Large intestine (tissue), 3 donors: ENCODE measurements around the gene ARMH1. TPM values are rescaled to one million over a fixed set of nuclear protein-coding genes. Genes with fewer than 3 reads are reported as not detected.

Experiments
- DNase-seq, 2 donors: peaks; one replicate each; pipeline versions ENCODE4 v3.0.0 to v3.0.0-alpha.2; 2013
- H3K27ac ChIP-seq: one replicate; pipeline ENCODE4 v1.5.1; 2013; ENCODE audit warnings: low read length
- H3K27me3 ChIP-seq: 2 replicates; pipeline ENCODE4 v1.6.1; 2013; ENCODE audit warnings: low read length; ENCODE audit not compliant: control insufficient read depth, insufficient read depth
- H3K36me3 ChIP-seq: 2 replicates; pipeline ENCODE4 v1.6.1; 2013; ENCODE audit warnings: low read length; ENCODE audit not compliant: control insufficient read depth, insufficient read depth
- H3K4me1 ChIP-seq: one replicate; pipeline ENCODE4 v1.6.1; 2013; ENCODE audit warnings: low read length; ENCODE audit not compliant: control insufficient read depth, insufficient read depth
- H3K4me3 ChIP-seq: one replicate; pipeline ENCODE4 v1.5.1; 2013; ENCODE audit warnings: low read length
- H3K9me3 ChIP-seq: one replicate; pipeline ENCODE4 v1.6.1; 2013; ENCODE audit warnings: mild to moderate bottlenecking, low read depth, low read length, moderate library complexity; ENCODE audit not compliant: control insufficient read depth
- WGBS: methylation state at CpG from one replicate; pipeline ENCODE4 v1.1.5; 2013; ENCODE audit warnings: low lambda C conversion rate; ENCODE audit not compliant: insufficient coverage; 5-methylcytosine and 5-hydroxymethylcytosine counted together
- polyA plus RNA-seq: library from polyadenylated mRNA; unstranded; fragments of 120-200 nt; gene quantifications from one replicate; pipeline ENCODE4 v1.2.1, GENCODE V29; 2013

The ARMH1 gene
- polyA plus RNA-seq, 1 donor, result 2.8 TPM

DNA sequence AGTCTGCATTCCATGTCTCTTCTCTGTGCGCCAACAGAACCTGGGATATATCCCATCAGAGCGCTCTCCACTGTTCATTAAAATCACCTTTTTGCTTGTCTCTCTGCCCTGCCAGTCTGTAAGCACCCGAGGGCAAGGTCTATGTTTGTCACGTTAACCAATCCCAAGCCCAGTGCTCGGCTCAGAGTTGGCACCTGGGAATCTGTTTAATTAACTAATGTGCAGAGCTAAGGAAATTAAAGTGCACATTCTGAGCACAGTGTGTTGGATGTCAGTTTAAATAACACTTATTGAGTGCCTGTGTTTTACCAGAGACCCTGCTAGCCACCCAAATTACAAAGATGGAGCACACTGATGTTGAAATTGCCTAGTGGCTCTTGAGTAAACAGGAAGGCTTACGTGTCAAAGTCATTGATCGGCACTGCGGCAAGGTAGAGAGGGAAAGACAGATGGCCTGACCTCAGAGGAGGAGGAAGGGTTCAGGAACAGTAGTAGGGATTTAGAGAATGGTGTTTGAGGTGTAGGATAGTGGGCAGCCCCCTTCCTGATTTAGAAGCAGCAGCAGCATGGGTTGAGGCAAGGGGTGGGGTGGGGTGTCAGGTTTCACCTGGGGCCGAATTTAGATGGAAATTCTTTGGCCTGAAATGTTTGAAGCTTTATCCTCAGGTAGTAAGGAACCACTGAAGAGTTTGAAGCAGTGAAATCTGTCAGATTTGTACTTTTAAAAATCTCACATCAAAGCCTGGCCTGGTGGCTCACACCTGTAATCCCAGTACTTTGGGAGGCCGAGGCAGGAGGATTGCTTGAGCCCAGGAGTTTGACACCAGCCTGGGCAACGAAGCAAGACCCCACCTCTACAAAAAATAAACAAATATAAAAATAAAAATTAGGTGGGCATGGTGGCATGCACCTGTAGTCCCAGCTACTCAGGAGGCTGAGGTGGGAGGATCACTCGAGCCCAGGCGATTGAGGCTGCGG lies 7.7 kb downstream of the ARMH1 start:
- no peak overlapping the region for H3K4me3 ChIP-seq
- H3K27ac ChIP-seq, result no peak overlapping the region
- WGBS, result 46% methylated on average over 5 of the region's 14 CpGs
- H3K27me3 ChIP-seq, result no peaks in the 10 kb centered on the region
- H3K9me3 ChIP-seq, result no peaks in the 10 kb centered on the region
- peak in 1 of 2 donors; percentile 37 for DNase-seq
- no peaks in the 10 kb centered on the region for H3K36me3 ChIP-seq
- H3K4me1 ChIP-seq, result peaks cover 5% of the 10 kb centered on the region

DNA sequence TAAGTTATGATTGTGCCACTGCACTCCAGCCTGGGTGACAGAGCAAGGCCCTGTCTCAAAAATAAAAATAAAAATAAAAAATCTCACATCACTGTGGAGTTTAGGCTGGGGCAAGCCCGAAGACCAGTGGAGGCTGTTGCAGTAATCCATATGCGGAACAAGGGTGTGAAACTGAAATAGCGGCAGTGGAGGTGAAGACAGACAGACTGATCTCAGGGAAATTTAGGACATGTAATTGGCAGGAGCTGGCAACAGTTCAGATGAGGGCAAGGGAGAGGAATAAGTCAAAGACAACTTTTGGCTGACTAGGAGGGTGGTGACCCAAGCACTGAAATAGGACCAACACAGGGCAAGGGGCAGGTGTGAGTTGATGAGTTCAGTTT lies 8.4 kb downstream of the ARMH1 start:
- DNase-seq, result no peak

DNA sequence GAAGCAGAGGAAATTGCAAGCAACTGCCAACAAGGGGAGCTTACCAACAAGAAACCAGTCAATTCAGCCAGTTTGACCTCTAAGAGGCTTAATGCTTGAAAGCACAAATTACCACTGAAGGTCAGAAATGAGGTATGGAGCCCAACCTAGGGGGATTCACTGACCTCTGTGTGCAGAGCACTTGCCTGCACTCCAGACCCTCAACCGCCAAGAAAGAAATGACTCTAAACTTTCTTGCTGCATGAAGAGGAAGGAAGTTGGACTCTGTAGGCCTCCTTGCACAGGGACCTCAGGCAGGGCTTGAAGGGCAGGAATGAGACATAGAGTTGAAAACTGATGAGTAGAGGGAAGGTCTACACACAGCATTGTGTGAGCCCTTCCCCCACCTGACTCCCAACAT lies 10.0 kb downstream of the ARMH1 start:
- Histone ChIP-seq H3K27ac (no peak overlapping the region), H3K9me3 (no peaks in the 10 kb centered on the region), H3K4me3 (no peak overlapping the region), H3K36me3 (no peaks in the 10 kb centered on the region), H3K4me1 (no peaks in the 10 kb centered on the region), H3K27me3 (no peaks in the 10 kb centered on the region)
- no CpG with 5 or more reads among the region's 1 CpG for WGBS
- no peak for DNase-seq

More for the DNA sequence above, 8.4 kb downstream of the ARMH1 start:
- Histone ChIP-seq H3K27ac (no peak overlapping the region), H3K36me3 (no peaks in the 10 kb centered on the region), H3K4me1 (peaks cover 4% of the 10 kb centered on the region), H3K4me3 (no peak overlapping the region), H3K27me3 (no peaks in the 10 kb centered on the region), H3K9me3 (no peaks in the 10 kb centered on the region)
- WGBS, result 96% methylated on average over 3 of the region's 3 CpGs

DNA sequence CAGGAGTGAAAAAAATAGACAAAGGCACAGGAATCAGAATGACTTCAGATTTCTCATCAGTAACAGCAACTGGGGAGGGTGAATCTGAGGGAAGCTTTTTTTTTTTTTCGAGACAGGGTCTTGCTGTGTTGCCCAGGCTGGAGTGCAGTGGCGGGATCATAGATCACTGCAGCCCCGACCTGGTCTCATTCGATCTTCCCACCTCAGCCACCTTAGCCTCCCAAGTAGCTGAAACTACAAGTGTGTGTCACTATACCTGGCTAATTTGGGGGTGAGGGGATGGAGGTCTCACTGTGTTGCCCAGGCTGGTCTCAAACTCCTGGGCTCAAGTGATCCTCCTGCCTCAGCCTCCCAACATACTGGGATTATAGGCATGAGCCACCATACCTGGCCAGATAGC lies 10.7 kb downstream of the ARMH1 start:
- no peaks in the 10 kb centered on the region for H3K27me3 ChIP-seq
- no peak overlapping the region for H3K27ac ChIP-seq
- H3K4me3 ChIP-seq, result no peak overlapping the region
- H3K36me3 ChIP-seq, result no peaks in the 10 kb centered on the region
- no peaks in the 10 kb centered on the region for H3K9me3 ChIP-seq
- no CpG with 5 or more reads among the region's 4 CpGs for WGBS
- no peak for DNase-seq
- no peaks in the 10 kb centered on the region for H3K4me1 ChIP-seq

DNA sequence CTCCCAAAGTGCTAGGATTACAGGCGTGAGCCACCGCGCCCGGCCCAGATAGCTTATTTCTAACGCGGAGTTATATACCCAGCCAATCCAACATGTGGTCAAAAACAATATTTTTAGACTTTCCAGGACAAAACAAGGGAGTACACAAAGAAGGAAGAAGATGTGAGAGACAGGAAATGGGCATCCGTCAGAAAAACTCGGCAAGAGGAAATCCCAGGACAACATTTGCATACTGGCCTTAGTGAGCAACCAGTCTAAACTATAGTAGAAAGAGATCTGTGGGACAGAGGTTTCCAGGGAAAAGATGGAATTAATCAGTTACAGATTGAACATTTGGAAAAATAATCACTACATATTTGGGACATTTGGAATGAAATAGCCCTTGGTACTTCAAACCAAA lies 11.4 kb downstream of the ARMH1 start:
- no peak overlapping the region for H3K4me3 ChIP-seq
- no peaks in the 10 kb centered on the region for H3K9me3 ChIP-seq
- no peaks in the 10 kb centered on the region for H3K4me1 ChIP-seq
- WGBS, result 65% methylated on average over 2 of the region's 8 CpGs
- H3K27me3 ChIP-seq, result no peaks in the 10 kb centered on the region
- no peak for DNase-seq
- no peak overlapping the region for H3K27ac ChIP-seq
- no peaks in the 10 kb centered on the region for H3K36me3 ChIP-seq

DNA sequence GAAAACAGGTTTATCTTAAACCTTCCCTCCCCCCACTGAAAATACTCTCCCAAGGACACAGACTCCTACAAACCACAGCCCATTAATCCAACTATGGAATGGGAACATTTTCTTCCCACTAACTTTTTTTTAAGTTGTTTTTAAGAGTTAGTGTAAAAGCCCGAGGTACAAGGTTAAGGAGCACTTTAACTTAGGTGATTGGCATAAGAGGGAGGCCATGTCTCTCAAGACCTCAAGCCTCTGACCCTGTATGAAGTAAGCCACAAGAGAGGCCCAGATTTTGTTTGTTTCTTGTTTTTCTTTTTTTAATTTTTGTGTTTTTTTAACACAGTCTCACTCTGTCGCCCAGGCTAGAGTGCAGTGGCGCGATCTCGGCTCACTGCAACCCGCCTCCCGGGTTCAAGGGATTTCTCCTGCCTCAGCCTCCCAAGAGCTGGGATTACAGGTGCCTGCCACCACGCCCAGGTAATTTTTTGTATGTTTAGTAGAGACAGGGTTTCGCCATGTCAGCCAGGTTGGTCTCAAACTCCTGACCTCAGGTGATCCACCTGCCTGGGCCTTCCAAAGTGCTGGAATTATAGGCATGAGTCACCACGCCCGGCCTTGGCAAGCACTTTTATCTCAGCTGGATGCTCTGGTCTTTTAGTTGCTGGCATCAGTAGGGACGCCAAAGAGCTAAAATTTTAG lies 14.4 kb downstream of the ARMH1 start:
- Histone ChIP-seq H3K9me3 (no peaks in the 10 kb centered on the region), H3K27ac (no peak overlapping the region), H3K4me3 (no peak overlapping the region), H3K36me3 (no peaks in the 10 kb centered on the region), H3K4me1 (no peaks in the 10 kb centered on the region), H3K27me3 (no peaks in the 10 kb centered on the region)
- 98% methylated on average over 4 of the region's 12 CpGs for WGBS
- DNase-seq, result no peak

DNA sequence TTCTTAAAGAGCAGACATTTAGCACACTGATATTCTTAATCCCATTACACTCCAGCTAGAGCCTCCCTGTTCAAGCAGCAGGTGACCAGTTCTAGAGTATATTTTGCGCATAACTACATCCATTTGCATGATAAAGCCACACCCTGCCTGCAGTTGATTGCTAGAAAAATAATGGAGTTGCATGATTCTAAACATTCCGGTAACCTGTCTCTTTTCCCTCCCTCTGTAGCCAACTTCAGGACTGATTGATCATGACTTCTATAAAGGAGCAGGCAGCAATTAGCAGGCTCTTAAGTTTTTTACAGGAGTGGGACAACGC lies 14.9 kb downstream of the ARMH1 start:
- Histone ChIP-seq H3K9me3 (no peaks in the 10 kb centered on the region), H3K4me1 (no peaks in the 10 kb centered on the region), H3K36me3 (no peaks in the 10 kb centered on the region), H3K27me3 (no peaks in the 10 kb centered on the region), H3K27ac (no peak overlapping the region), H3K4me3 (no peak overlapping the region)
- WGBS, result no CpG with 5 or more reads among the region's 3 CpGs
- DNase-seq, result no peak

DNA sequence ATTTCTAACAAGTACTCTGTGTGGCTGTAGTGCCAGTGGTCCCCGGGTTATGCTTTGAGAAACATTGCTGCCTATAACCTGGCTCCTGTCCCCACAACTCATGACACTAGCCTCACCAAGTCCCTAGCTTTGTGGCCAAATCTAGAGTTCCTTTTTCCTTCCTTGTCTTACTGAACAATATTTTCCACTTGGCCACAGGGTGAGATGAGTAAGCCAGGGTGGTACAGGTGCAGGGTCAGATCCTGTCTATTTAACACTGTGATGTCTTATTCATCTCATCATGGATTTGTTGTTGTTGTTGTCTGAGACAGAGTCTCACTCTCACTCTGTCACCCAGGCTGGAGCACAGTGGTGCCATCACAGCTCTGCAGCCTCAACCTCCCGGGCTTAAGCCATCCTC lies 18.6 kb downstream of the ARMH1 start:
- H3K27ac ChIP-seq, result no peak overlapping the region
- no peaks in the 10 kb centered on the region for H3K9me3 ChIP-seq
- no peaks in the 10 kb centered on the region for H3K4me1 ChIP-seq
- DNase-seq, result no peak
- no peak overlapping the region for H3K4me3 ChIP-seq
- WGBS, result no CpG with 5 or more reads among the region's 2 CpGs
- no peaks in the 10 kb centered on the region for H3K36me3 ChIP-seq
- no peaks in the 10 kb centered on the region for H3K27me3 ChIP-seq

DNA sequence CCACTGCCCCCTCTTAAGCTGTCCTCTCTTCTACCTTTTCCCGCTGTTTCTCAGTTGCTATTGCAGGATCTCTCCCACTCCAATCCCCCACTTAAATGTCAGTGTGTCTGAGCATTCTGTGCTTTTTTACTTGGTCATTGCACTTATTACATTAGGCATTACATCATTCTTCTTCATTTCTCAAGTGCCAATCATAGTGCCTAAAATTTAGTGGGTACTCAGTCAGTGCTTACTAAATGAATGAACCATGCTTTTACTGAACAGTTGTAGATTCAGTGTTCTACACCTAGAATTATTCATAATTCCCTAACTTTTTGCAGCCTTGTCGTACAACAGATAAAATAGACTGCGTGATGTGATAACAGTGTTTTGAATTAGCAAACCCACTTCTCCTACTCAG lies 19.4 kb downstream of the ARMH1 start:
- Histone ChIP-seq H3K4me1 (no peaks in the 10 kb centered on the region), H3K4me3 (no peak overlapping the region), H3K27ac (no peak overlapping the region), H3K27me3 (no peaks in the 10 kb centered on the region), H3K36me3 (no peaks in the 10 kb centered on the region), H3K9me3 (no peaks in the 10 kb centered on the region)
- 100% methylated on average over 2 of the region's 3 CpGs for WGBS
- DNase-seq, result no peak

DNA sequence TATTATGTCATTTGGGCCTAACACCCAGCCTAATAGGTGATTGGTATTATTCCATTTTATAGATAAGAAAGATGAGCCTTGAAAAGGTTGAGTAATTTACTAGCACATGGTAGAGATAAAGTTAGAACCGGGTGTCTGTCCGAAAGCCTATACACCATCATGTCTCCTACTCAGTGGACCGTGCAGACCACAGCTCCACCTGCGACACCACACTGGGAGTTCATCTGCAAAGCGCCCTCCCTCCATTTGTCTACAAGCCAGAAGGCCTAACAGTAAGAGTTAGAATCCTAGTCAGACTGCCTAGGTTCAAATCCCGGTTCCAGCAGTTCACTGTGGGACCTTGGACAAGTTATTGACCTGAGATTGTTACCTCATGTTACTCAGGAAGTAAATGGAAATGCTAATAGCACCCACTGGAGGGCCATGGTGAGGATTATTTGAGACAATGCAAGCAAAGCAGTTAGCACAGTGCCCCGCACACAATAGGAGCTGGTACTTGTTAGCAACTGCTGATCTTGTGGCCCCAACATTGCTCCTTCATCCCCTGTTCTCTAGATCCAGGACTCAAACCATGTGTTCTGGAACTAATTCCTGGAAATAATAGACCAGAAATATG lies 20.5 kb downstream of the ARMH1 start:
- no peak overlapping the region for H3K4me3 ChIP-seq
- H3K27me3 ChIP-seq, result no peaks in the 10 kb centered on the region
- no peaks in the 10 kb centered on the region for H3K36me3 ChIP-seq
- H3K27ac ChIP-seq, result no peak overlapping the region
- H3K9me3 ChIP-seq, result no peaks in the 10 kb centered on the region
- H3K4me1 ChIP-seq, result no peaks in the 10 kb centered on the region
- DNase-seq, result no peak
- no CpG with 5 or more reads among the region's 7 CpGs for WGBS
